Measurements from ENCODE around the gene SLC31A1. TPM values are rescaled to one million over a fixed set of nuclear protein-coding genes. Genes with fewer than 3 reads are reported as not detected.

SLC31A1 gene
- total and polyA plus RNA-seq, 2 donors (not counting 1 experiment from before 2014, with no cell fraction given), result 1.1 to 3.2 TPM

DNA sequence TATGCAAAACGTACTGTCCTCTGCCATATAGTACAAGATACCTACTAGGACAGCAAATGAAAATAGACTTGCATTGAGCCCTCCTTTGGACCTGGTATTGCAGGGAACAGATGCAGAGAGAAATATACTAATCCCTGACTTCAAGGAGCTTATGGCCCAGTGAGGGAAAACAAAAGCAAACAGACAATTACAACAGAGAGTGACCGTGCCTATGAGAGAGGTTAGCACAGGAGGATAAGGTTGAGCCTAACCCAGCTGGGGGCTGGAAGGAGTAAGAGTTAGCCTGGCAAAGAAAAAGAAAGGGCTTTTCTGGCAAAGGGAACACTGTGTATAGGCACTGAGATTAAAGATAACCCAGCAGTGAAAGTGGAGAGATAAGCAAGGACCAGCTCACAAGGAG lies 48.5 kb downstream of the SLC31A1 start:
- intact Hi-C loops (cut with micrococcal nuclease), result loop anchor here (10.0 kb wide), 2 partner anchors 605 to 1635 kb away; partner anchors contain the start of genes DNAJC25 and ZNF618
- no peaks in the 10 kb centered on the region for H3K9me3 Mint-ChIP-seq (ENCODE audit: insufficient read depth)
- Histone ChIP-seq H4K20me1 (ENCODE audit: control insufficient read depth, insufficient read depth, low read length, poor library complexity, severe bottlenecking) (peaks cover 5% of the 10 kb centered on the region), H3K9ac (ENCODE audit: low read length) (no peak overlapping the region), H3K4me2 (replicated peaks; ENCODE audit: low read depth, low read length, poor library complexity, severe bottlenecking) (no peak overlapping the region), H3K27me3 (replicated peaks in 1 of 4; ENCODE audit: control extremely low read depth in 1 of 4, control insufficient read depth in 3 of 4, insufficient read depth in 4 of 4, low read length in 3 of 4) (no peaks in the 10 kb centered on the region), H3K79me2 (ENCODE audit: control insufficient read depth, insufficient read depth, low read length) (peaks cover 8% of the 10 kb centered on the region), H3K4me3 (ENCODE audit: control extremely low read depth in 1 of 5, extremely low read depth in 1 of 5, insufficient read depth in 1 of 5, low read depth in 2 of 5, low read length in 4 of 5) (no peak overlapping the region), H3K4me1 (ENCODE audit: control insufficient read depth in 2 of 2, insufficient read depth in 2 of 2, low read length in 2 of 2) (peaks cover 3 to 7% of the 10 kb centered on the region in 2 donors), H3K9me3 (ENCODE audit: control extremely low read depth in 1 of 3, control insufficient read depth in 2 of 3, insufficient read depth in 1 of 3, low read length in 2 of 3) (no peaks in the 10 kb centered on the region), H3K36me3 (replicated peaks in 1 of 2; ENCODE audit: control extremely low read depth in 1 of 2, control insufficient read depth in 1 of 2, extremely low read depth in 1 of 2, insufficient read depth in 2 of 2, low read length in 1 of 2) (peaks cover 0 to 54% of the 10 kb centered on the region in 2 experiments), H2AFZ (ENCODE audit: insufficient read depth, low read depth, low read length, poor library complexity, severe bottlenecking) (no peak overlapping the region), H3K27ac (ENCODE audit: low read length in 2 of 2) (no peak overlapping the region)
- no peak overlapping the region for H3K27ac Mint-ChIP-seq
- no peak for DNase-seq
- H3K4me1 Mint-ChIP-seq, result no peaks in the 10 kb centered on the region
- POLR2A ChIA-PET, result no interaction called here
- CTCF ChIA-PET, result interaction anchor here (1.0 to 1.5 kb wide), 3 partner anchors 22 to 388 kb away, joined by 3 to 7 read pairs (median 6); no protein-coding TSS in a partner anchor
- no peak for ATAC-seq (ENCODE audit: low read depth)
- WGBS (ENCODE audit: insufficient coverage), result no CpG with 5 or more reads among the region's 2 CpGs
- H3K27me3 Mint-ChIP-seq, result no peaks in the 10 kb centered on the region
- H3K4me3 Mint-ChIP-seq, result no peak overlapping the region
- TF ChIP-seq, protein P1, sequence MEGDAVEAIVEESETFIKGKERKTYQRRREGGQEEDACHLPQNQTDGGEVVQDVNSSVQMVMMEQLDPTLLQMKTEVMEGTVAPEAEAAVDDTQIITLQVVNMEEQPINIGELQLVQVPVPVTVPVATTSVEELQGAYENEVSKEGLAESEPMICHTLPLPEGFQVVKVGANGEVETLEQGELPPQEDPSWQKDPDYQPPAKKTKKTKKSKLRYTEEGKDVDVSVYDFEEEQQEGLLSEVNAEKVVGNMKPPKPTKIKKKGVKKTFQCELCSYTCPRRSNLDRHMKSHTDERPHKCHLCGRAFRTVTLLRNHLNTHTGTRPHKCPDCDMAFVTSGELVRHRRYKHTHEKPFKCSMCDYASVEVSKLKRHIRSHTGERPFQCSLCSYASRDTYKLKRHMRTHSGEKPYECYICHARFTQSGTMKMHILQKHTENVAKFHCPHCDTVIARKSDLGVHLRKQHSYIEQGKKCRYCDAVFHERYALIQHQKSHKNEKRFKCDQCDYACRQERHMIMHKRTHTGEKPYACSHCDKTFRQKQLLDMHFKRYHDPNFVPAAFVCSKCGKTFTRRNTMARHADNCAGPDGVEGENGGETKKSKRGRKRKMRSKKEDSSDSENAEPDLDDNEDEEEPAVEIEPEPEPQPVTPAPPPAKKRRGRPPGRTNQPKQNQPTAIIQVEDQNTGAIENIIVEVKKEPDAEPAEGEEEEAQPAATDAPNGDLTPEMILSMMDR (IDR thresholded peaks at IDR 0.05), result no peak
- no peak for TF ChIP-seq EZH2 (IDR thresholded peaks at IDR 0.05; ENCODE audit: borderline replicate concordance, insufficient read depth, low read depth, low read length, poor library complexity, severe bottlenecking)

DNA sequence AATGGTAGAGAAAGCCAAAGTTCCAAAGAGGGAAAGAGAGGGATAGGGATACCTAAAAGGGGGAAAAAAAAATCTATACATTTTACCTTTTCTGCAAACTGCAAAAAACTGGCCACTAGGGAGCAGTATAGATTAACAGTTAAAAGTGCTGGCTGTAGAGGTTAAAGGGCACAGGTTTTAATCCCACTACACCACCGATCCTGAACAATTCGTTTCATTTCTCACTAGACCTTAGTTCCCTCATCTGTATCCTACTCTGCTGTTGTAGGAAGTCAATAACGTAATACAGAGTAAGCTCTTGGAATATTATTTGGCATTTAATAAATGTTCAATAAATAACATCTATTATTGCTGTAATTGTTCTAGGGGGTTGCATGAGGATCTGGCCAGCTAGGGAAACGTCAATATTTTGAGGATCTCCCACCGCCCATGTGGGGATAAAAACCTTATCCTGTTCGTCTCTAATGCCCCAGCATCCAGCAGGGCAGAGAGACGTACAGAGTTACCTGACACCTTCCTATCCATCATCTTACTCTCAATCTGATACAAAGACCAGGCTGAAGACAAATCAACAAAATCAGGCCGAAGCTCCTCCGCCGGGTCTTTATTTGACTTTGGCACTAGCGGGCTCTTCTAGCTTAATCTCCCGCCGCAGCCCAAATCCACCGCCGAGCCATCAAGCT lies 53.3 kb downstream of the SLC31A1 start:
- no peaks in the 10 kb centered on the region for H3K27me3 ChIP-seq (replicated peaks in 1 of 4; ENCODE audit: control extremely low read depth in 1 of 4, control insufficient read depth in 3 of 4, insufficient read depth in 4 of 4, low read length in 3 of 4)
- peaks cover 4 to 54% of the 10 kb centered on the region in 2 experiments for H3K36me3 ChIP-seq (replicated peaks in 1 of 2; ENCODE audit: control extremely low read depth in 1 of 2, control insufficient read depth in 1 of 2, extremely low read depth in 1 of 2, insufficient read depth in 2 of 2, low read length in 1 of 2)
- WGBS (ENCODE audit: insufficient coverage), result 2% methylated on average over 11 of the region's 15 CpGs
- ChIA-PET POLR2A (interaction anchor here (1.0 to 2.1 kb wide), 7 partner anchors 53 to 305 kb away, joined by 3 to 9 read pairs (median 4); partner anchors contain the start of genes C9orf43, FKBP15, HDHD3 and POLE3), CTCF (interaction anchor here (0.7 to 6.3 kb wide), 33 partner anchors 9 to 393 kb away, joined by 3 to 153 read pairs (median 5); partner anchors contain the start of genes ALAD, C9orf43, FKBP15 and HDHD3)
- intact Hi-C loops (cut with micrococcal nuclease), result loop anchor here (1.0 to 10.0 kb wide), 10 partner anchors 53 to 1792 kb away; partner anchors contain the start of genes ALAD, C9orf43, DNAJC25 and ECPAS
- H3K9me3 ChIP-seq (ENCODE audit: control extremely low read depth in 1 of 3, control insufficient read depth in 2 of 3, insufficient read depth in 1 of 3, low read length in 2 of 3), result no peaks in the 10 kb centered on the region
- peak overlapping the region; percentile 95 for H3K9ac ChIP-seq (ENCODE audit: low read length)
- peak overlapping the region; percentile 84 for H3K4me2 ChIP-seq (replicated peaks; ENCODE audit: low read depth, low read length, poor library complexity, severe bottlenecking)
- peak overlapping the region; percentile 94 to 97 for H3K27ac ChIP-seq (ENCODE audit: low read length in 2 of 2)
- ATAC-seq (ENCODE audit: low read depth) (peak; percentile 1), DNase-seq (peak; percentile 77)
- Mint-ChIP-seq H3K4me3 (no peak overlapping the region), H3K4me1 (peaks cover 6% of the 10 kb centered on the region), H3K27me3 (no peaks in the 10 kb centered on the region), H3K27ac (no peak overlapping the region), H3K9me3 (ENCODE audit: insufficient read depth) (no peaks in the 10 kb centered on the region)
- H3K79me2 ChIP-seq (ENCODE audit: control insufficient read depth, insufficient read depth, low read length), result peaks cover 34% of the 10 kb centered on the region
- no peak for TF ChIP-seq EZH2 (IDR thresholded peaks at IDR 0.05; ENCODE audit: borderline replicate concordance, insufficient read depth, low read depth, low read length, poor library complexity, severe bottlenecking)
- TF ChIP-seq, protein P1 (IDR thresholded peaks at IDR 0.05), result peak; percentile 93
- peak overlapping the region; percentile 75 to 98 (median 84) for H3K4me3 ChIP-seq (ENCODE audit: control extremely low read depth in 1 of 5, extremely low read depth in 1 of 5, insufficient read depth in 1 of 5, low read depth in 2 of 5, low read length in 4 of 5)
- H3K4me1 ChIP-seq (ENCODE audit: control insufficient read depth in 2 of 2, insufficient read depth in 2 of 2, low read length in 2 of 2), result peaks cover 9 to 16% of the 10 kb centered on the region in 2 donors
- peaks cover 5% of the 10 kb centered on the region for H4K20me1 ChIP-seq (ENCODE audit: control insufficient read depth, insufficient read depth, low read length, poor library complexity, severe bottlenecking)
- H2AFZ ChIP-seq (ENCODE audit: insufficient read depth, low read depth, low read length, poor library complexity, severe bottlenecking), result peak overlapping the region; percentile 87

All from B cell (primary cell).